Measurements from ENCODE around the gene PROX2. TPM values are rescaled to one million over a fixed set of nuclear protein-coding genes. Genes with fewer than 3 reads are reported as not detected.

The PROX2 gene, protein sequence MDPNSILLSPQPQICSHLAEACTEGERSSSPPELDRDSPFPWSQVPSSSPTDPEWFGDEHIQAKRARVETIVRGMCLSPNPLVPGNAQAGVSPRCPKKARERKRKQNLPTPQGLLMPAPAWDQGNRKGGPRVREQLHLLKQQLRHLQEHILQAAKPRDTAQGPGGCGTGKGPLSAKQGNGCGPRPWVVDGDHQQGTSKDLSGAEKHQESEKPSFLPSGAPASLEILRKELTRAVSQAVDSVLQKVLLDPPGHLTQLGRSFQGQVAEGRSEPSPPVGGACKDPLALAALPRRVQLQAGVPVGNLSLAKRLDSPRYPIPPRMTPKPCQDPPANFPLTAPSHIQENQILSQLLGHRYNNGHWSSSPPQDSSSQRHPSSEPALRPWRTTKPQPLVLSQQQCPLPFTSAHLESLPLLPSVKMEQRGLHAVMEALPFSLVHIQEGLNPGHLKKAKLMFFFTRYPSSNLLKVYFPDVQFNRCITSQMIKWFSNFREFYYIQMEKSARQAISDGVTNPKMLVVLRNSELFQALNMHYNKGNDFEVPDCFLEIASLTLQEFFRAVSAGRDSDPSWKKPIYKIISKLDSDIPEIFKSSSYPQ
- total RNA-seq = not detected

- TF ChIP-seq, protein P1, sequence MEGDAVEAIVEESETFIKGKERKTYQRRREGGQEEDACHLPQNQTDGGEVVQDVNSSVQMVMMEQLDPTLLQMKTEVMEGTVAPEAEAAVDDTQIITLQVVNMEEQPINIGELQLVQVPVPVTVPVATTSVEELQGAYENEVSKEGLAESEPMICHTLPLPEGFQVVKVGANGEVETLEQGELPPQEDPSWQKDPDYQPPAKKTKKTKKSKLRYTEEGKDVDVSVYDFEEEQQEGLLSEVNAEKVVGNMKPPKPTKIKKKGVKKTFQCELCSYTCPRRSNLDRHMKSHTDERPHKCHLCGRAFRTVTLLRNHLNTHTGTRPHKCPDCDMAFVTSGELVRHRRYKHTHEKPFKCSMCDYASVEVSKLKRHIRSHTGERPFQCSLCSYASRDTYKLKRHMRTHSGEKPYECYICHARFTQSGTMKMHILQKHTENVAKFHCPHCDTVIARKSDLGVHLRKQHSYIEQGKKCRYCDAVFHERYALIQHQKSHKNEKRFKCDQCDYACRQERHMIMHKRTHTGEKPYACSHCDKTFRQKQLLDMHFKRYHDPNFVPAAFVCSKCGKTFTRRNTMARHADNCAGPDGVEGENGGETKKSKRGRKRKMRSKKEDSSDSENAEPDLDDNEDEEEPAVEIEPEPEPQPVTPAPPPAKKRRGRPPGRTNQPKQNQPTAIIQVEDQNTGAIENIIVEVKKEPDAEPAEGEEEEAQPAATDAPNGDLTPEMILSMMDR (IDR thresholded peaks at IDR 0.05) = no peak
- no peak for DNase-seq (ENCODE audit: low spot score)
- ATAC-seq (ENCODE audit: low FRiP score) = no peak
Observed at GRCh38 chr14:74875941-74876913, at the start of gene PROX2. TSS of gene PROX2 (minus strand) at chr14:74876145. CDS start at chr14:74863834, 12,311 bp downstream.

- TF ChIP-seq, protein P1 (IDR thresholded peaks at IDR 0.05) = no peak
- ATAC-seq (ENCODE audit: low FRiP score) (no peak), DNase-seq (ENCODE audit: low spot score) (no peak)
Observed at GRCh38 chr14:74924061-74924460, 48.1 kb upstream of the PROX2 start.

DNA sequence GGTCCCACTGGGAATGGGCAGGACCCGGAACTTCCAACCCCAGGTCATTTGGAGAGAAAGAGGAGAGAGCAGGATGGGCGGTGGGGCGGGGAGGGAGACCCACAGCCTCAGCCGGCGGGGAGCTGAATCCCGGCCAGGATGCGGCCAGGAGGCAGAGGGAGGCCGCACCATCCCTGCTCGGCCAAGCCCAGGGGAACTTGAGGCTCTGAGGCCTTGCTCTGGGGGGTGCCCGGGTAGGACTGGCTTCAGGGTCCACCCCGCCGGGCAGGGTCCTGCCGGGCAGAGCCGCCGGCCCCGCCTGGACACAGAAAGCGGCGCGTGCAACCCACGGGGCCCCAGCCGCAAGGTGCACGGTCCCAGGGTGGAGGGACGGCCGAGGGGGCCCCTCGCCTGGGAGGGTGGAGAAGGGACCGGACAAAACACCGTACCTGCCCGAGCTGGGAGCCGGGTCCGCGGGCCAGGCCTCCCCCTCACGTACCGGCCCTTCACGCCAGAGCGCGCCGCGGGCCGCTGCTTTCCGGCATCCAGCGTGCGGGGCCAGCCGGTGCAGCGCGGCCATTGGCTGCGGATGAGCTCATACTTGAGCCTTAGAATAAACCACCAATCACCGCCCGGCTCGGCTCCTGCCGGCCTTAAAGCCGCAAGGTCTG, 46.9 kb upstream of the PROX2 start, which contains the start of gene RPS6KL1:
Gene RPS6KL1, minus strand, starts transcription at position 509 of the 650 bp plus-strand sequence. CDS start 1,719 bp downstream, outside the sequence.
- ATAC-seq (ENCODE audit: low FRiP score) = peak; percentile 91
- peak; percentile 67 for DNase-seq (ENCODE audit: low spot score)
- TF ChIP-seq, protein P1 (IDR thresholded peaks at IDR 0.05) = no peak

DNA sequence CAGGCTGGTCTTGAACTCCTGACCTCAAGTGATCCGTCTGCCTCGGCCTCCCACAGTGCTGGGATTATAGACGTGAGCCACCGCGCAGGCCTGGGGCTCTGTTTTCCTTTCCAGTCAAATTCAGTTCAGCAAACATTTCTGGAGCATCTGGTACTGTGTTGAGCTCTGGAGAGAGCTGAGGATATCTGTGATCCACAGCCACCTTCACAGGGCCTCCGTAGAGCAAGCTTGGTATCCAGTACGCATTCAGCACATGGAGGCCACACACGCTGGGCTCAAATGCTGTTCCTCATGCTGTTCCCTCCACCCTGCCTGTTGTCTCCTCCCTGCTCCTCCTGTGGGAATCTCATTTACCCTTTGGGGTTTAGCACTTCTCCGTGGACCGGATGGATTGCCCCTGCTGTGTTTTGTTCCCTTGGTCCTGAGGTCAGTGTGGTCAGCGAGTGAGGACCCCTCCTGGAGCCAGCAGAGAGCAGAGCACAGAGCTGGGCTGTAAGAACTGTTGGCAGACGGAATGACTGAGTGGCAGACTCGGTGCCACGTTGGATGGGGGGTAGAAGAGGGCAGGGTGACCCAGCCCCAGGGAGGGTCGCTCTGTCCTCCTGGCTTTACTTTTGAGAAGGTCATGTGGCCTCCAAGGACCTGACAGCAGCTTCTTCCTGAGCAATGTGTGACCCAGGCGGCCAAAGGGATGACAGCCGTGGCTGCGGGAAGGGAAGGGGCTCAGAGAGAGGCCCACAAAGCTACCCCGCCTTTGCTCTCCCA, 46.2 kb upstream of the PROX2 start:
- ATAC-seq (ENCODE audit: low FRiP score) = no peak
- DNase-seq (ENCODE audit: low spot score) = no peak
- TF ChIP-seq, protein P1 (IDR thresholded peaks at IDR 0.05) = no peak

GRCh38 chr14:74921053-74921620, 45.2 kb upstream of the PROX2 start:
- no peak for ATAC-seq (ENCODE audit: low FRiP score)
- no peak for DNase-seq (ENCODE audit: low spot score)
- TF ChIP-seq, protein P1 (IDR thresholded peaks at IDR 0.05) = no peak
